HS-5 (cell line): Measurements from ENCODE around the gene CCDC183.
"Not testable (repeated sequence)": the region's sequence is repeated elsewhere in the genome, so short reads cannot be mapped to it uniquely, and the experiment has no call there.

Experiments
- DNase-seq: peaks from one replicate; pipeline ENCODE4 v3.0.0-alpha.2; 2012; ENCODE audit warnings: low read depth

CCDC183 gene

DNA sequence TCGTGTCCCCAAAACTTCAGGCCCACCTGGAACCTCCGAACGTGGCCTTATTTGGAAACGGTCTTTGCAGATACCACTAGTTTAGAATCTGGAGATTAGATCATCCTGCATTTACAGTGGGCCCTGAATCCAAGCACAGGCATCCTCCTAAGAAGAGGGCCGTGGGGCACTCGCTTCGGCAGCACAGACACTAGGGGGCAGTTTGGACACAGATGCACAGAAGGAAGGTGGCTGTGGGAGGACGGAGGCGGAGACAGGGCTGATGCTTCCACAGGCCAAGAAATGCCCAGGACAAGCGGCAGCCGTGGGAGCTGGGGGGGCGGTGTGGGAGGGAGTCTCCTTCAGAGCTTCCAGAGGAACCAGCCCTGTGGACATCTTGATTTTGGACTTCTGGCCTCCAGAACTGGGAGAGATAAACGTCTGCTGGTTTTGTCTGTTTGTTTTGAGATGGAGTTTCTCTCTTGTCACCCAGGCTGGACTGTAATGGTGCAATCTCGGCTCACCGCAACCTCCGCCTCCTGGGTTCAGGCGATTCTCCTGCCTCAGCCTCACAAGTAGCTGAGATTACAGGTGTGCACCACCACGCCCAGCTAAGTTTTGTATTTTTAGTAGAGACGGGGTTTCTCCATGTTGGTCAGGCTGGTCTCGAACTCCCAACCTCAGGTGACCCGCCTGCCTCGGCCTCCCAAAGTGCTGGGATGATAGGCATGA is 35.1 kb upstream of the CCDC183 start:
- peak; percentile 8 for DNase-seq

DNA sequence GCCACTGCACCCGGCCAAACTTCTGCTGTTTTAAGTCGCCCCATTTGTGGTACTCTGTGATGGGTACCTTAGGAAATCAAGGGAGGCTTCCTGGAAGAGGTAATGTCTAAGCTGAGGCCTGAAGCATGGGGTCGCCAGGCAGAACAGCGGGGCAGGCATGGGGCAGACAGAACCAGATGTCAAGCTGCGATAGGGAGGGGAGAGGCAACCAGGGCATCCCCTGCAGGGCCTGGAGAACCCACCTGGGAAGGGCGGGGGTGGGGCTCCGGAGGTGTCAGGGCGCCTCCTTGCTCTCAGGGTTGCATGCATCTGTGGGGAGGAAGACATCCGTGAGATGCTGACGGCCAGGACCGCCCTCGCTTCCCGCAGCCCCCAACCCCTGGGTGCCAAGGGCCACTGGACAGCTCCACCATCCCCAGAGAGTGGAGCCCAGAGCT is 34.6 kb upstream of the CCDC183 start:
- no peak for DNase-seq

DNA sequence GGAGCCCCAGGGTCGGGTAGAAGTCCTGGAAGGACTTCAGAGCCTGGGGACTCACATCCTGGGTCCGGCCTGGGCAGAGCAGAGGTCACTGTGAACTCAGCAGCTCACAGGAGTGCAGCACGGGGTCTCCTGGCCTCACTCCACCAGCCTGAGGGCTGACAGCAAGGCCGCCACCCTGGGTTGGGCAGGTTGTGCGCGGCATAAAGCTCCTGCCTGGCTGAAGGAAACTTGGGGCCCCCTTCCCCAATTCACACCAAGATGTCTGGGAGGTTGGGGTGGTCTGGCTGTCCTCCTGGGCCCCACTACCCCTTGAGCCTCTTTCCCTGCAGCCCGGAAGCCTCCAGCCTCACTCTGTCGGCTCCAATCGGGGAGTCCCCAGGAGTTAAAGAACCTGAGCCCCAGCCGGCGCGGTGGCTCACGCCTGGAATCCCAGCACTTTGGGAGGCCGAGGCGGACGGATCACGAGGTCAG is 33.9 kb upstream of the CCDC183 start:
- DNase-seq: no peak

DNA sequence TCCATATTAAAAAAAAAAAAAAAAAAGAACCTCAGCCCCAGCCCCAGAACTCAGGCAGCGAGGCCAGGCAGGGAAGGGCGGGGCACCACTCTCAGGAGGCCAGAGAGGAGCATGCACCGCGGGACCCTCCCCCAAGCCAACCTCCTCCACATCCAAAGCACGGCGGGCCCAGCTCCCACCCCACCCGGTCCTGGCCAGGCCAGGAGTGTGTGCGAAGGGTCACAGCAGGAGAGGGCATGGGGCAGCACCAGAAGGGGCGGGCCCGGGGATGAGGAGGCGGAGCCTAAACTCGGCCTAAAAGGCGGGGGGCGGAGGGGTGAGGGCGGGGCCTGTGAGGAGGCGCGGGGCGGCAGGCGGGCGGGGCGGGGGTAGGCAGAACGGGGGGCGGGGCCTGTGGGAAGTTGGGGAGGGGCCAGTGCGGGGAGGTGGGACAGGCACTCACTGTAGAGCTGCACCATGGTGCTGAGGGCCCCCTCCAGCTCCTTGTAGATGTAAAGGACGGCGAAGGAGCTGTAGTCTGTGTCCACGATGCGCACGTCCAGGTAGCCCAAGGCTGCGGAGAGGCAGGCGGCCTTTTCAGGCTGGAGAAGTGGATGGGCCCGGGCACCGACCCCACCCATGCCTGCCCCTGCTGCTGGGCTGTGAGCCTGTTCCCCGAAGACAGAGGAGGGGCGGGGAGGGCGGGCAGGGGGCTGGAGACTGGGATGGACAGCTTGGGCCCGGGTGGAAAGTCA is 33.1 kb upstream of the CCDC183 start:
- no peak for DNase-seq

DNA sequence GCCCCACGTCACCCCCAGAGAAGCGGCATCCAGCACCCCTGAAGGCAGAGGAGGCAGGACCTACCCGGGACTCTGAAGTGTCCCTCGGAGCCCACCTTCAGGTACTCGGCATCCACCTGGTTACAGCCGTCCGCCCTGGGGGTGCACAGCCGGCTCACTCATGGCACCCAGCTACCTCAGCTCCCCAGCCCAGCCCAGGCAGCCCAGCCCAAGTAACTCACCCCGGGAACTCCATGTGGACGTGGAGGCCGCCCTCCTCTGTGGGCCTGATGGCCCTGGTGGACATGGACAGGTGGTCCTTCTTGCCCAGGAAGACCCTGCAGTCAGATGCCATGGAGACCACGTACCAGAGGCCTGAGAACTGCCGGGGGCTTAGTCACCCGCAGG is 32.5 kb upstream of the CCDC183 start:
- no peak for DNase-seq

DNA sequence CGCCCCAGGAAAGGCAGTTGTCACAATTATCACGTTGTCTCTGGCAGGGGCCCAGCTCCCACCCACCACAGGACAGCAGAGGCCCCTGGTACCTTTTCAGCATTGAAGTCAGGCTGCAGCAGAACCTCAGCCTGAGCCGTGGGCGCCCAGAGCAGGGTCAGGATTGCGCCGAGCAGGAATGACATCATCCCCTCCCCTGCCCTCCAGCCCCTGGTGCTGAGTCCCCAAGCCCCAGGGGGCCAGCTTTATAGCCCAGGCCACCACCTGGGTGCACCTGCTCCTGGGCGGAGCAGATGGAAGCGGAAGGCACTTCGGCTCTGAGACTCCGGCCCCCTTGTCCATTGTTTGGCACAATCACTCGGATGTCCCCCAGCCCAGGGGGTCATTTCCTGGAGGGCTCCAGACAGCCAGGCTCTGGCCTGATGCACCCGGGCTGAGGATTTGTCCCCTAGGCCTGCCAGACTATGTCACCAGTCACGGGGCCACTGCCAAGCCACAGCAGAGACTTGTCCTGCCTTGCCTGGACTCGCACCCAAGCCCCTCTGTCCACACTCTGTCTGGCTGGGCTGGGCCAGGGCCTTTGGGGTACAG is 31.7 kb upstream of the CCDC183 start, which contains the start of gene LCN15:
TSS of gene LCN15 (minus strand) at position 218 of the 591 bp plus-strand sequence. CDS start at position 188, 30 bp downstream.
- DNase-seq: no peak

DNA sequence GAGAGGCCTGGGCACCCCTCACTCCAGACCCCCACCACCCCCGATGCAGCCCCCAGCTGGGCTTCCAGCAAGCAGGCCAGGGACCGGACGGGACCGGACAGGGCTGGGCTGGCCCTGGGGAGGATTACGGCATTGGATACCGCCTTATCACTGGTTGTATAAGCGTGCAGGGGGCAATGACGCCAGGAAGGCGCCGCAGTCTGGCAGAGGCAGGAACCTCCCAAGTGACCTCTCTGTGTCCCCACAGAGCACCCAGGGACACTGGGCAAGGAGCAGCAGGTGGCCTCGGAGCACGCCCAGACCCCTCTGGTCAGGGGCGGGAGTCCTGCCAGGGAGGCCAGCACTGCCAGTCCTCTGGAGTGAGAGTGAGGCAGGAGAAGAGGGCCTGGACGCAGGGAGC is 31.1 kb upstream of the CCDC183 start:
- no peak for DNase-seq

DNA sequence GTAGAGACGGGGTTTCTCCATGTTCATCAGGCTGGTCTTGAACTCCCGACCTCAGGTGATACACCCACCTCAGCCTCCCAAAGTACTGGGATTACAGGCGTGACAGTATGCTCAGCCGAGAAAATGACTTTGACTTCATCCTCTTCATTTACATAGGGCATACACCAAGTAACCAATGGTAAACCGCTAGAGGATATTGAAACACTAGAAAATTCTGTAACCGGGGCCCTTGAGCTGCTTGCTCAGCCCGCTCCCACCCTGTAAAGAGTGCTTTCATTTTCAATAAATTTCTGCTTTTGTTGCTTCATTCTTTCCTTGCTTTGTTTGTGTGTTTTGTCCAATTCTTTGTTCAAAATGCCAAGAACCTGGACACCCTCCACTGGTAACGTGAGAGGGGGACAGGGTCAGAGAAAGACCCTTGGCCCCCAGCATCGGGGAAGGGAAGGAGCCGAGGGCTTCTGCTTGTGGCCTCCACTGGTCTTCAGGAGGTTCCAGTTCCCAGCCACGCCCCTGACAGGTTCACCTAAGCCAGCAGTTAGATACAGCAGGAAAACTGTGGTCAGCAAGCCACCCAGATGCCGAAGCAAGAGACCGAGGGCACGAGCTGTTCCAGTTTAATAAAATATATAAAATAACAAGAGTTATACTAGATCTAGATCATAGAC is 30.3 kb upstream of the CCDC183 start:
- not testable (repeated sequence) for DNase-seq

DNA sequence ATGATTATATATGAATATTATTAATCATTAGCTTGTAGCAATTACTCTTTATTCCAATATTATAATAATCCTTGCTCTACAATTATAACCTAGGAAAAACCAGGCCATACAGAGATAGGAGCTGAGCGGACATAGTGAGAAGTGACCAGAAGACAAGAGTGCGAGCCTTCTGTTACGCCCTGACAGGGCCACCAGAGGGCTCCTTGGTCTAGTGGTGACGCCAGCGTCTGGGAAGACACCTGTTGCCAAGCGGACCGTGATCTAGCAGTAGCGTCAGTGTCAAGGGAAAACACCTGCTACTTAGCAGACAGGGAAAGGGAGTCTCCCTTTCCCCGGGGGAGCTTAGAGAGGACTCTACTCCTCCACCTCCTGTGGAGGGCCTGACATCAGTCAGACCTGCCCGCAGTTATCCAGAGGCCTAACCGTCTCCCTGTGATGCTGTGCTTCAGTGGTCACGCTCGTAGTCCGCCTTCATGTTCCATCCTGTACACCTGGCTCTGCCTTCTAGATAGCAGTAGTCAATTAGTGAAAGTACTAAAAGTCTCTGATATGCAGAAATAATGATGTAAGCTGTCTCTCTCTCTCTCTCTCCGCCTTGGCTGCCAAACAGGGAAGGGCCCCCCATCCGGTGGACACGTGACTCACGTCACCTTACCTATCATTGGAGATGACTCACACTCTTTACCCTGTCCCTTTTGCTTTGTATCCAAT is 29.6 kb upstream of the CCDC183 start:
- not testable (repeated sequence) for DNase-seq

DNA sequence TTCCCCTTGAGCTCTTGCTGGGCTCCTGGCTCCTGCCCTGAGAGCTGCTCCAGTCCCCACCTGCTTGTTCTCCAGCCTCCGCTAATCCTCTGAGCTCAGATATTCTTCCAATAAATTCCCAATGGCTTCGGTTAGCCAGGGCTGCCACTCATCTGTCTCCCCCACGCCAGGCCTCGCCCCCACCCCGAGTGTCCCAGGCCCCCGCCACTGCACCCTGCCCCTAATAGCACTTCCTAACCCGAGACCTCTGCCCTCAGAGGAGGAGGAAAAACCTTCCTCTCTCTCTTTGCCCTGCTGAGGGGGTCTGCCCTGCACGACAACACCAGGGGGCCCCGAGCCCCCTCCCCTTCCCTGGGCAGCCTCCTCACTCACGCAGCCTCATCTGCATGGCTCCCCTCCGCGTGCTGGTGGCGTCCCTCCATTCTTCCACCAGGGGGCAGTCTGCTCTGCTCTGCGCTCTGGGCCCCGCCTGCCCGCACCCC is 26.4 kb upstream of the CCDC183 start:
- DNase-seq: no peak

DNA sequence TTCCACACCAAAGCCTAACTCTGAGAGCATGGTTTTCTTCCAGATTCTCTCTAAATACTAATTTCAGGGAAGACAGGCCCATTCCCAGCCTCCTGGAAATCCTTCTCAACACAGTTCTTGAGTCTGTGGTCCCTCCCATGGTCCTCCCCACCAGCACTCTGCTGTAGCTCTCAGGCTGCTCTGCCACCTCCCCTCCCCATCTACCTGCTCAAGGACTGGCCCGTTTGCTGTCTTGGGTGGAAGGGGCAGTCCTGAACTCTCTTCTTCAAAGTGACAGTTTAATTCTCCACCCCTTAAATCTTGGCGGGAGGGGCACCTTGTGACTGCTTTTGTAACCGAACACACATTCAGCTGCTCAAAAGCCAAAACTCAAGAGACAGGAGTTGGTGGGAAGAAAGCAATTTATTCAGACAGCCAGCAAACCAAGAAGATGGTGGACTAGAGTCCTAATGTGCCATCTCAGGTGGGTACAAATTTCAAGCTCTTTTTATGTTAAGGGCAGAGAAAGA is 24.2 kb upstream of the CCDC183 start:
- no peak for DNase-seq

DNA sequence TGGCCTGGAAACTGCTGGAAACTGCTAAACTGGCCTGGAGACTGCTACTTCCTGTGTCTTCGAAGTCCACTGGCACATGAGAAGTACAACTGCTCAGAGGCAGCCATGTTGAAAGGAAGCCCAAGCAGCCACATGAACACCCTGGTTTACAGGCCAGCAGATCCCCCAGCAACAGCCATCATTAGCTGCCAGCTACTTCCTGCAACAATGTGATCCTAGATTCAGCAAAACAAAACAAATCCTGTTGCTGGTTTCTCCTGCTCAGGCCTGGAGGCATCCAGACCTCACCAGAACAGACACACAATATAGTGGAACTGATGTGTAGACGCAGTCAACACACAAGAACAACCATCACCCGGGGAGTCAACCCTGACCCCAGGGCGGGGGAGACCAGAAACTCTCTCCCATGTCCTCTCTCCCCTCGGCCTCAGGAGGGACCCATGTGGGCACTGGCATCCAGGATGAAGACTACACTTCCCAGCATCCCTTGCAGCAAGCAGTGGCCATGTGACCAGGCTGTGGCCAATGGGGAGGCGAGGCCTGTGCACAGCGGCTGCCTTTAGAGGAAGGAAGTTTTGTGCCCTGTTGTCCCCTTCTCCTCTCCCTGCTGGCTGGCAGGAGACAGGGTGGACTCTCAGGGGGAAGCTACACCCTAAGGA is 22.6 kb upstream of the CCDC183 start:
- DNase-seq: no peak

DNA sequence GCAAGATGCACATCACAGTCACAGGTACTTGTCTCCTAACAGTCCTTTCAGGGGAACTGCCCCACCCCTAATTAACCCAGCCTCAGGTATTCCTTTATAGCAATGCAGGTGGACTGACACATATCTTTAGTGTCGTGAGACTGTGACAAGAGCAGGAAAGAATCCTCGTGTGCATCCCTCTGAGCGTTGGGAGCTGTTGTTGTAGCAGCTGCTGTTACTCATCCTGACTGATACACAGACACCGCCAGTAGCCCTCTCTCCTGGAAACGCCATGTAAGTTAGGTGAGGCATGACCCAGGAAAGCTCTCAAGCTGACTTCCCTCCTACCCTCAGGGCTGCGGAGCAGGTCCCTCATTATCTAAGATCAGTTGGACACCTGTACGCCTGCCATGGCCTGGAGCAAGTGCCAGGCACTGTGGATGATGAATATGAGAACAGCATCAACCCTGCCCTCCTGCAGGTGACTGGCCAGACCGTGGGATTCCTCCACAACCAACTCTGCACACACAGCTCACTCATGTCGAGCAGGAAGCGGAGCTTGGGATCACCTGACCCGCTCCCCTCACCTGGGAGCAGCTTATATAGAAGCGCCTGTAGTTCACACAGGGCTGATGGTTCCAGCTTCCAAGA is 21.6 kb upstream of the CCDC183 start:
- DNase-seq: no peak

DNA sequence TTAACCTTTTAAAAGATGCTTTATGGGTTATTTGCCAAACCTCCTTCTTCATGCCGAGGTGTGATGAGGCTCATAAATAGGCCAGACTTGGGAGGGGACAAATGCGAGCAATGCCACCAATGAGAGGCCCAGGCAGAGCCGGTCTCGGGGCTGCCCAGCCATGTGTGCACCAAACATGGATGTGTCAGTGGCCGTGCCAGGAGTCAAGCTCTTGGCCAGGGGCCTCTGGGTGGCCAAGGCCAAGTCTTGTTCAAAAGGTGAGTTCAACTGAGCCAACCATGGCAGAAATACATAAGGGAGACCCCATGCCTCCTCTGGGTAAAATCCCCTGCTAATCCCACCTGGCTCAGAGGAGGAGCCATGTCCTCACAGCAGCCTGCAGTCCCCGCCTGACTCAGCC is 20.9 kb upstream of the CCDC183 start:
- DNase-seq: no peak

DNA sequence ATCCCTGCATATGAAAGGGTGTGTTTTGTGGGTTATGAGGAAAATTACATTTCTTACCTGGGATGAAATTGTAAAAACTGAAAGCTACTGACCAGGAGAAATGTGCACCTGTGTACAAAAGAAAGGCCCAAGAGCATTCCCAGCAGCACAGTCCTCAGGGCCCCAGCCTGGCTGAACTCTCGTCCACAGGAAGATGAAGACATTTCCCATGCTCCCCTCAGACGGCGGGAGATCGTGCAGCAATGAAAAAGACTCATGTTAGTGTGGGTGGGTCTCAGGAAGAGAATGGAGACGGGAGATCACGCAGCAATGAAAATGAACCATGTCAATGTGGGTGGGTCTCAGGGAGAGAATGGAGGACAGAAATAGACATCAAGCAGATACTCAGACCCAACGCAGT is 19.2 kb upstream of the CCDC183 start:
- no peak for DNase-seq

DNA sequence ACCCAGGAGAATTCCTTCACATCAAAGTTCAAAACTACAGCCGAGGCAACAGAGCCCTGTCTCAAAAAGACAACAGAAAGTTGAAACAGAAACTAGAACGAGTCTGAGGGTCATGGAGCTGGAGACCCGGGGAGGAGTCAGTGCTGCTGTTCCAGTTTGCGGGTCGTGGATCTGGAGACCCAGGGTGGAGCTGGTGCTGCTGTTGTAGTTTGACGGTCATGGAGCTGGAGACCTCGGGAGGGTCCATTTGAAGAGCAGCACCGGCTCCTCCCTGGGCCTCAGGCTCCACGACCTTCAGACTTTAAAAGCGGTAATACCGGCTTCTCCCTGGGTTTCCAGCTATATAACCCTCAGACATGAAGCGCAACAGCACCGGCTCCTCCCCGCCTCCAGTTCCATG is 18.8 kb upstream of the CCDC183 start:
- DNase-seq: no peak

DNA sequence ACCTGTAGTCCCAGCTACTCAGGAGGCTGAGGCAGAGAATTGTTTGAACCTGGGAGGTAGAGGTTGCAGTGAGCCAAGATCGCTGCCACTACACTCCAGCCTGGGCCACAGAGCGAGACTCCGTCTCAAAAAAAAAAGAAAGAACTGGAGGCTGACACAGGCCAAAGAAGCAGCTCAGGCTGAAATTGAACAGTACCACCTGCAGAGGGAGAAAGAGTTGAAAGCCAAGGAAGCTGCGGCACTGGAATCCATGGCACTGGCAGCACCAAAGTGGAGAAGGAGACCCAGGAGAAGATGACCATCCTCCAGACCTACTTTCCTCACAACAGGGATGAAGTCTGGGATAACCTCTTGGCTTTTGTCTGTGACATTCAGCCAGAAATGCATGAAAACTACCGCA is 16.3 kb upstream of the CCDC183 start:
- DNase-seq: no peak

DNA sequence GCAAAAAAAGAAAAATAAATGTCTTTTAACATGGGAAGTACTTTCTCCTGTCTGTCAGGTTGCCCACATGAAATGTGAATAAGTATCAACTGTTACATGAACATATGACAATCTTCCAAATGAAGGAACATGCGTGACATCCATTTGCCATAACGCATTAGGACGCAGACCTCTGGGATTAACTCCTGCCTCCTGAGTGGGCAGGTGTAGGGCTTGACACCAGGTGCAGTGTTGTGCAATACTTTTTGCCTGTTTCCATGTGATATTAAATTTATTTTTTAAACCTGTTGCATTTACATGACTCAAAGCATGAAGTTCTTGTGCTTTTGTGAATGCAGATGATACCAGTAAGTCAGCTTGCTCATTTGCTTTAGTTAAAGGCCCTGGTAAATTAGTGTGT is 13.7 kb upstream of the CCDC183 start:
- DNase-seq: no peak

DNA sequence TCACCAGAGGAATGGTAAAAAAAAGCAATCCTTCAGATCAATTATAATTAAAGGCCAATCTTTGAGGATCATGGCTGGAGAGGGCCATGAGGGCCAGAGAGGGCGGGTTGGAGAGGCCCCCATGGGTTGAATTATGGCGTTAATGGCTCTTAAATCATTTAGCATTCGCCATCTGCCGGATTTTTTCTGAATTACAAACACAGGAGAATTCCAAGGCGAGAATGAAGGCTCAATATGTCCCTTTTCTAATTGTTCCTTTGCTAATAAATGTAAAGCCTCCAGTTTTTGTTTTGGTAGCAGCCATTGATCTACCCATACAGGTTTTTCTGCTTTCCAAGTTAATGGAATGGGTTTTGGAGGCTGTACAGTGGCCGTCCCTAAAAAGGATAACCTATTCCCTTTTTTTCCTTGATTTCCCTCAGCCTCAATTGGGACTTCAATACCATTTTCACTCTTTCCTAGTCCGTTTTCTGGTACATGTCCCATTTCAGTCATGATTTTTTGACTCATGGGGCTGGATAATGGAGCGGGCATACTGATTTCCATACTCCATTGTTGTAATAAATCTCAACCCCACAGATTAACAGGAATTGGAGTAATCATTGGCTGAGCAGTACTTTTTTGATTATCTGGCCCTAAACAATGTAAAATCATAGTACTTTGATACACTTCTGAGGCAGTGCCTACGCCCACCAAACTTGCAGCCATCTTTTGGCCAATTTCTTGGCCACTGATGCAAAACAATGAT is 11.7 kb upstream of the CCDC183 start:
- no peak for DNase-seq

DNA sequence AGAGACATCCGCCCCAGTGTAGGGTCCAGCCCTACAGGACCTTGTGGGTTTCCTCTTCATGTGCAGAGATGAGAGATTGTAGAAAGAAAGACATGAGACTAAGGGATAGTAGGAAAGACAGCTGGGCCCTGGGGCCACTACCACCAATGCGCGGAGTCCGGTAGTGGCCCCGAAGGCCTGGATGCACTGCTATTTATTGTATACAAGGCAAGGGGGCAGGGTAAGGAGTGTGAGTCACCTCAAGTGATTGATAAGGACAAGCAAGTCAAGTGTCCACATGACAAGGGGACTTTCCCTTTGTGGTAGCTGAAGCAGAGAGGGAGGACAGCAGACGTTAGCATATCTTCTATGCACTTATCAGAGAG is 11.2 kb upstream of the CCDC183 start:
- no peak for DNase-seq
